GM18520 (cell line): ENCODE measurements around the gene PTPN4.

Source experiments
- ATAC-seq: cut with Tn5 transposase; IDR thresholded peaks from one replicate; pipeline ENCODE4 v1.9.1; 2021; ENCODE audit not compliant: unreplicated experiment

PTPN4 gene

DNA sequence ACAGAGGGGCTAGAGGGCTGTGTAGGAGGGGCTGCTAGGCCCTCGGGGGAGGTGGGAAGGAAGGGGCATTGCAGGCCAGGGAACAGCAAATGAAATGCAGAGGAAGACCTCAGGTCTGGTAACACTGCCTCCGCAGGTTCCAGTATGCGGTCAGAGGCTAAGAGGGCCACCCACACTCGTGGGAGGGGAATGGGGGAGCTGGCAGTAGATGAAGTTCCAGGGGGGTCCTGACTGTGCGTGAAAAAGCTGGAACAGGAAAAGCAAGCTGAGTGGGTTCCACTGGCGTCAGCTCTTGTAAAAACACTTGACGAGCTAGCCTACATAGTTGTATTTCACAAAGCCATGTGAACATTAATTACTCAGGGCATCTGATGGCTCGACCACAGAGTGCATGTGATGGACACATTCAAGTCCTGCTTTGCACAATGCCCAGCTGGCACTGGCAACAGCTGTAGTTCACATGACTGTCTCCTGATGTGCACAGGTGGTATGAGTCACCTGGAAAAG, 29.0 kb upstream of the PTPN4 start:
- ATAC-seq = no peak

GRCh38 chr2:119731983-119732382, 27.7 kb upstream of the PTPN4 start:
- ATAC-seq = no peak

GRCh38 chr2:119732601-119733164, 27.0 kb upstream of the PTPN4 start:
- ATAC-seq = no peak

DNA sequence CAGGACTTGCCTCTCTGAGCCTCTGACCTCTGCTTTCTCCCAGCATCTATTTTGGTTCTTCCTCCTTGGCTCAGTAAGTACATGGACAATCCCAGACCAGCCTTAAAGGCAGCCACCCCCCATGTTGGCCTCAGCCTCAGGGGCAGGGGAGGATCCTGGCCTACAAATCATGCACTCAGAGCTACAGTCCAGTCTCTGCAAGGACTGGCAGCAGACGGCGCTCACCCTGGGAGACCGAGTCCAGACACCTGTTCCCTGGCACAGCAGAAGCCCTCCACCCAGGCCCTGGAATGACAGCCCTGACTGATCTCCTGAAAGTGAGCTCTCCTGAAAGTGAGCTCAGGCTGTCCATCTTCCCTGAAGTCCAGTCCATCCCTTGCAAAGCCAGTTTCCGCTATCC, 25.7 kb upstream of the PTPN4 start:
- no peak for ATAC-seq

- no peak for ATAC-seq
Measured at GRCh38 chr2:119735565-119735964, 24.2 kb upstream of the PTPN4 start.

DNA sequence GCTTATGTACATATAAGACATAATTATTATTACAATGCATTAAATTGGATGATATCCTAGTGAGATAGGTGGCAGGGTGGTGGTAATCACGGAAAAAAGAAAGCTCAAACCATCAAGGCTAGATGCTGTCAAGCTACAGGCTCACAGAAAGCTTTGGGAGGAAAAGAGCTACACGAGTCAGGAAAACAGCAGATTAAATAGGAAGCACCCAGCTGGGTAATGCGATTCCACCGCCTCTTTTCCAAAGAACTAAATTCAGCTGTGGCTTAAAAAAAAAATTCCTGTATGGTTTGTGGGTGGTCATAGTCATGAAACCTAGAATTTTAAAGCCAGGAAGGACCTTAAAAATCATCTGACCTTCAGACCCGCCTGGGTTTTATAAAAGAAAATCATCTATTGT, 23.7 kb upstream of the PTPN4 start:
- no peak for ATAC-seq

- ATAC-seq = no peak
Measured at GRCh38 chr2:119739580-119740255, 20.0 kb upstream of the PTPN4 start.

GRCh38 chr2:119741001-119741400, 18.7 kb upstream of the PTPN4 start:
- no peak for ATAC-seq

- ATAC-seq = no peak
Measured at GRCh38 chr2:119741868-119742267, 17.9 kb upstream of the PTPN4 start.

DNA sequence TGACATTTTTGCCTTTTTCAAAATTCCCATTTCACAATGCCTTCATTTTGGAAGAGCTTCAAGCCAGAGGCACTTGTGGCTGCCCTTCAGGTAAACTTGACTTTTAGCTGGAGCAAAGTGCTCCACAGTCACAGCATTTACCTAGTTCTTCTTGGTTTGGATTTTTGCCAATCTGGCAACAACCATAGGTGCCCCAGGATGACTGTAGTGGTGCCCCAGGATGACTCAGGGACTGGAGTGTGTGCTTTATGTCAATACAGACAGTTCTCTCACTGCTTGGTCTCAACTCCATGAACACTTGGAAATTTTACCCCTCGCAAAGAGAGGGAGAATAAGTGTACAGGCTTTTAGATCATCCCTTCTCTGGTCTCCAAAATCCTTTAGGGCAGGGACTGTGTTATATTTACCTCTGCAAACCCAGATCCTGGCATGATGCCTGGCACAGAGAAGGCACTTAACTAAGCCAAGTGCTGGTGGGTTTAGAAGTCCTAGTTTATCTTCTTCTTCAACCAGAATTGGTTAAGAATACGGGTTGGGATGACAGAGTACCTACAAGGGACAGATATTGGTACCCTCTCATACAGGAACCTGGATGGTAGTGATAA, 15.3 kb upstream of the PTPN4 start:
- no peak for ATAC-seq

GRCh38 chr2:119745566-119745965, 14.2 kb upstream of the PTPN4 start:
- no peak for ATAC-seq

- ATAC-seq = no peak
Measured at GRCh38 chr2:119746836-119747686, 12.7 kb upstream of the PTPN4 start.

DNA sequence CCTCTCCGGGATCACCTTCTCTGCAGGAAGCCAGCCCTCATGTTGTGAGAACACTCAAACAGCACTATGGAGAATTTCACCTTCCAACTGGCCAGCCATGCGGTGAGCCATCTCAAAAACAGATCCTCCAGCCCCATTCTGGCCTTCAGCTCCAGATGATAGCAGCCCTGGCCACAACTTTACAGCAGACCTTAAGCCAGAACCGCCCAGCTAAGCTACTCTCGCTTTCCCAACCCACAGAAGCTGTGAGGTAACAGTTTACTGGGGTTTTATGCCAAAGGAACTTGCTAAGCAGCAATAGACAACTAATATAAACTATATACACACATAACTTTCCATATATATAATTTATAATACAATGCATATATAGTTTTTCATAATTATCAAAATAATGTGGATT, 11.6 kb upstream of the PTPN4 start:
- no peak for ATAC-seq

GRCh38 chr2:119749477-119750012, 10.2 kb upstream of the PTPN4 start:
- ATAC-seq = no peak

GRCh38 chr2:119751706-119752105, 8.0 kb upstream of the PTPN4 start:
- ATAC-seq = no peak

DNA sequence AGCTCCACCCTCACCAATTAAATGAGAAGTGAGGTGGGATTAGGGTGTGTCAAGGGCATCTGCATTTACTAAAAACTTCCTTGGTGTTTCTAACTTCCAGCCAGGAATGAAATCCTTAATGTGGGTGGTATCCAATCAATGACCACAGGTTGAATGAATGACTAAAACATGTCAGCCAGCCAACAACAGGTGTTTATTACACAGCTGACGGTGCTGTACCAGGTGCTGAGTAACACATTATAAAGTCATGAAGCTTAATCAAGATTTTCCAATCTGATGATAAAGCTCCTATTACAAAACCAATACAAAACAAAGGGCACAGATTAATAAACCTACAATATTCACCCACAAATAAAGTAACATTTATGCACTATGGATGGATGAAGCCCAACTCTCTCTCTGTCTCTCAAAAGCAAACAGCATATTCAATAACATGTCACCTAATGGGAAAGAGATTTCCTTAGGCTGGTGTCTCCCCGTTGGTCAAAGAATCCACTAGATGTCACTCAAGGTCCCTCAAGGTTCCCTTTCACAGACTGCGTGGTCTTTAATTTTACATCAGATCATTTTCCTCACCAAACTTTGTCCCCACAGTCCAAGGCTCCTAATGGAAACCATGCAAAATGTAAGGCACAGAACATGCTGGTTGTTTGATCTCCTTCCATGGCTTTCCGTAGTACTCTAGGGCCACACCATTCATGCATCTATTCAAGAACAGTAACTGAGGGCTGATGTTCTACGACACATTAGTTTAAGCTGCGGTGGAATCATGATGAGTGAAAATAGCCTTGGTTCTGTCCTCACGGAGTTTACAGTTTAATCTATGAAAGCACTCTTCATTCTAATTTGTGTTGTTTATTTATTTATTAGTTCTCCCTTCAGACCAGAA, 6.4 kb upstream of the PTPN4 start:
- ATAC-seq = no peak

GRCh38 chr2:119753930-119754321, 5.8 kb upstream of the PTPN4 start:
- no peak for ATAC-seq

DNA sequence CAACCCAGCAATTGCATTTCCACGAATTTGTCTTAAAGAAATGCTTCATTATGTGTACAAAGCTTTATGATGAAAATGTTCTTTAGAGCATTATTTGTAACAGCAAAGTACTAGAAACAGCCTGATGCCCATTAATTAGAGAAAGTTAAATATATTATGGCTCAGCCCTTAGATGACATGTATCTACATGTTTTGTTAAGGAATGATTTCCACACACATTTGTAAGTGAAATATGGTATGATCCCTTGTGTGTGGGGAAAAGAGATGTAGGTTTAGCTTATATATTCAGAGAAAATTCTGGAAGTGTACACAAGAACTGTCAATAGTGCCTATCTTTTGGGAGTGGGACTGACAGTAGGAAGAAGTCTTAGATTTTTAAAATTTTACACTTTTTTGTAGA, 3.8 kb upstream of the PTPN4 start:
- ATAC-seq = no peak

DNA sequence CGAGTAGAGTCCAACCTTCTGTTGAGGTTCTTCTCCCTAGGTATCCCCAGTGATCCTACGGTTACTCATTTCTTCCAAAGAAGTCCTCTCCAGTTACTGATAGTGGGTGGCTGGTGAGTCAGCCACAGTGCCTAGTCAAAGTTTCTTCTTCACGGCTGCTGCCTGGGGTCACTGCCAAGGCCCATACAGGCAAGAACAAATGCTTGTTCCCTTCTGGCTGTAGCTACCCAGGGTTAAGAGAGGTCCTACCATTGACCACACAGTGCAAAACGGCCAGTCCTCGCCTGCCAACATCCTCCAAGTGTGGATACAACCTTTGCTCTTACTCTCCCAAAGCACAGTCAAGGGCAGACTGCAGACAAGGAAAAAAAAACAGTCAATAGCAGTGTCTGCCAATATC, 2.9 kb upstream of the PTPN4 start:
- ATAC-seq = no peak

- no peak for ATAC-seq
Measured at GRCh38 chr2:119758881-119759450, 756 bp upstream of the PTPN4 start.
